Chondrocyte (in vitro differentiated cells): Measurements from ENCODE around the gene DENND5A. TPM values are rescaled to one million over a fixed set of nuclear protein-coding genes. Genes with fewer than 3 reads are reported as not detected.
"Not testable (repeated sequence)": the region's sequence is repeated elsewhere in the genome, so short reads cannot be mapped to it uniquely, and the experiment has no call there.

Experiments
- DNase-seq: peaks from one replicate; pipeline ENCODE4 v3.0.0; 2021; ENCODE audit warnings: mixed read lengths, low spot score
- H3K27ac Mint-ChIP-seq: one replicate; pipeline ENCODE4 v1.8.0; 2021; ENCODE audit warnings: mild to moderate bottlenecking, moderate library complexity, mixed read lengths; ENCODE audit not compliant: unreplicated experiment
- H3K27me3 Mint-ChIP-seq: 2 replicates; pipeline ENCODE4 v1.8.0; 2021; ENCODE audit warnings: low read depth, mixed read lengths
- H3K36me3 Mint-ChIP-seq: 2 replicates; pipeline ENCODE4 v1.8.0; 2021; ENCODE audit warnings: low read depth, mixed read lengths
- H3K4me1 Mint-ChIP-seq: 2 replicates; pipeline ENCODE4 v1.8.0; 2021; ENCODE audit warnings: low read depth, mild to moderate bottlenecking, mixed read lengths
- H3K4me3 Mint-ChIP-seq: one replicate; pipeline ENCODE4 v1.8.0; 2021; ENCODE audit warnings: mild to moderate bottlenecking, moderate library complexity, mixed read lengths; ENCODE audit not compliant: unreplicated experiment
- H3K9me3 Mint-ChIP-seq: 2 replicates; pipeline ENCODE4 v1.8.0; 2021; ENCODE audit warnings: low read depth, mixed read lengths
- CTCF ChIP-seq: fragments of 200-600 bp; sonication (generic); IDR thresholded peaks from 2 replicates; pipeline ENCODE4 v1.5.0; 2021; ENCODE audit warnings: antibody characterized with exemption, mild to moderate bottlenecking, moderate library complexity
- total RNA-seq: library from RNA; stranded (reverse); gene quantifications from 3 replicates; pipeline ENCODE4 v1.2.1, GENCODE V29; 2021

The DENND5A gene
- total RNA-seq, 1 donor from 2014 or later = 111 TPM

GRCh38 chr11:9170450-9170849 lies 94.7 kb downstream of the DENND5A start:
- H3K27ac Mint-ChIP-seq = no peak overlapping the region
- H3K4me3 Mint-ChIP-seq = no peak overlapping the region
- no peaks in the 10 kb centered on the region for H3K9me3 Mint-ChIP-seq
- H3K4me1 Mint-ChIP-seq = no peaks in the 10 kb centered on the region
- TF ChIP-seq CTCF = no peak
- no peaks in the 10 kb centered on the region for H3K27me3 Mint-ChIP-seq
- H3K36me3 Mint-ChIP-seq = peaks cover 27% of the 10 kb centered on the region
- no peak for DNase-seq

- Mint-ChIP-seq H3K4me1 (no peaks in the 10 kb centered on the region), H3K9me3 (no peaks in the 10 kb centered on the region), H3K36me3 (peaks cover 28% of the 10 kb centered on the region), H3K4me3 (no peak overlapping the region), H3K27me3 (no peaks in the 10 kb centered on the region), H3K27ac (no peak overlapping the region)
- no peak for DNase-seq
- no peak for TF ChIP-seq CTCF
Observed at GRCh38 chr11:9169595-9170295, 95.4 kb downstream of the DENND5A start.

GRCh38 chr11:9161991-9162390 lies 103.2 kb downstream of the DENND5A start:
- H3K4me3 Mint-ChIP-seq, H3K27ac Mint-ChIP-seq: not testable (repeated sequence)

GRCh38 chr11:9160166-9160565 lies 105.0 kb downstream of the DENND5A start:
- Mint-ChIP-seq H3K27me3 (no peaks in the 10 kb centered on the region), H3K4me1 (peaks cover 6% of the 10 kb centered on the region), H3K4me3 (no peak overlapping the region), H3K36me3 (peaks cover 19% of the 10 kb centered on the region), H3K9me3 (no peaks in the 10 kb centered on the region), H3K27ac (peak overlapping the region; percentile 47)
- no peak for DNase-seq
- TF ChIP-seq CTCF = no peak

More at GRCh38 chr11:9161991-9162390, 103.2 kb downstream of the DENND5A start:
- peaks cover 20% of the 10 kb centered on the region for H3K36me3 Mint-ChIP-seq
- H3K27me3 Mint-ChIP-seq, H3K4me1 Mint-ChIP-seq, DNase-seq, H3K9me3 Mint-ChIP-seq: not testable (repeated sequence)

- TF ChIP-seq CTCF = no peak
- no peak for DNase-seq
- no peak overlapping the region for H3K4me3 Mint-ChIP-seq
- peak overlapping the region; percentile 50 for H3K27ac Mint-ChIP-seq
- H3K36me3 Mint-ChIP-seq = peaks cover 20% of the 10 kb centered on the region
- no peaks in the 10 kb centered on the region for H3K9me3 Mint-ChIP-seq
- H3K4me1 Mint-ChIP-seq = peaks cover 6% of the 10 kb centered on the region
- H3K27me3 Mint-ChIP-seq = no peaks in the 10 kb centered on the region
Observed at GRCh38 chr11:9158898-9159391, 106.2 kb downstream of the DENND5A start.

GRCh38 chr11:9155930-9156329 lies 109.2 kb downstream of the DENND5A start:
- Mint-ChIP-seq H3K9me3 (no peaks in the 10 kb centered on the region), H3K36me3 (peaks cover 24% of the 10 kb centered on the region), H3K4me3 (no peak overlapping the region), H3K27ac (no peak overlapping the region), H3K4me1 (peaks cover 13% of the 10 kb centered on the region), H3K27me3 (no peaks in the 10 kb centered on the region)
- no peak for TF ChIP-seq CTCF
- no peak for DNase-seq
